Gastrocnemius medialis (tissue), 4 donors: ENCODE results near the gene DOCK6. TPM values are rescaled to one million over a fixed set of nuclear protein-coding genes. Genes with fewer than 3 reads are reported as not detected.

ENCODE experiments used
- ATAC-seq, 2 donors: fragments of 150-250 bp; one replicate each; pipeline ENCODE4 v1.9.1; 2016
- DNase-seq, 2 donors: peaks; one replicate each; pipeline ENCODE4 v3.0.0-alpha.2; 2019
- H3K27ac ChIP-seq, 4 donors: fragments of 200-600 bp; sonication (generic); 1 replicate in 1 of 4; 2 replicates in 3 of 4; pipeline ENCODE4 v1.5.1; 2016 to 2018; ENCODE audit warnings: mild to moderate bottlenecking in 2 of 4, moderate library complexity in 1 of 4
- H3K27me3 ChIP-seq, 3 donors: fragments of 200-600 bp; sonication (generic) in 2 of 3; 1 replicate in 1 of 3; 2 replicates in 2 of 3; pipeline versions ENCODE4 v1.5.1 to v1.6.0; 2016 to 2019; ENCODE audit warnings: mild to moderate bottlenecking in 1 of 3, moderate library complexity in 1 of 3
- H3K36me3 ChIP-seq, 2 donors: fragments of 200-600 bp; sonication (generic) in 1 of 2; one replicate each; pipeline ENCODE4 v1.5.1; 2017 to 2018
- H3K4me1 ChIP-seq, 2 donors: fragments of 200-600 bp; sonication (generic) in 1 of 2; one replicate each; pipeline ENCODE4 v1.5.1; 2016 to 2017; ENCODE audit warnings: mild to moderate bottlenecking in 2 of 2
- H3K4me3 ChIP-seq, 4 donors: fragments of 200-600 bp; sonication (generic) in 3 of 4; 1 replicate in 1 of 4; 2 replicates in 3 of 4; pipeline ENCODE4 v1.5.1; 2016 to 2019; ENCODE audit warnings: mild to moderate bottlenecking in 2 of 4
- H3K9me3 ChIP-seq, 3 donors: fragments of 200-600 bp; sonication (generic) in 2 of 3; 1 replicate in 1 of 3; 2 replicates in 2 of 3; pipeline ENCODE4 v1.5.1; 2016 to 2019
- CTCF ChIP-seq, 5 experiments: fragments of 450-650 bp in 3 of 5; fragments of 200-600 bp in 2 of 5; sonication (generic) in 2 of 5; IDR thresholded peaks in 4 of 5; conservative IDR thresholded peaks in 1 of 5; 1 replicate in 4 of 5; 2 replicates in 1 of 5; pipeline ENCODE4 v1.5.1; 2016 to 2019; ENCODE audit warnings: antibody characterized with exemption in 5 of 5, mild to moderate bottlenecking in 3 of 5, moderate library complexity in 3 of 5
- POLR2A ChIP-seq, 2 donors: fragments of 450-650 bp; IDR thresholded peaks; one replicate each; pipeline ENCODE4 v1.6.1; 2017; ENCODE audit warnings: antibody characterized with exemption in 2 of 2, mild to moderate bottlenecking in 2 of 2, moderate library complexity in 2 of 2
- in situ Hi-C, 4 donors: fragments of 200-750 bp; cut with MboI; loops; one replicate each; pipeline versions ENCODE4 v1.15.0 to v1.8.0; 2017; ENCODE audit warnings: low sequenced_read_pairs in 4 of 4
- intact Hi-C: fragments of 100-400 bp; cut with DNase I; formaldehyde crosslinking; loops from one replicate; pipeline ENCODE4 v1.15.1; 2023; ENCODE audit warnings: low total_unique reads
- total RNA-seq, 4 donors: library from RNA; depleted of rRNA; stranded (reverse); fragments of >200 nt; gene quantifications; one replicate each; pipeline versions ENCODE4 v1.1.0 to v1.2.3, GENCODE V29; 2016

DOCK6 gene
- total RNA-seq, 4 donors from 2014 or later: 4.7 to 9.6 (median 5.8) TPM

GRCh38 chr19:11230621-11231386, 31.5 kb downstream of the DOCK6 start:
- H3K27ac ChIP-seq: no peak overlapping the region

GRCh38 chr19:11227195-11227886, 35.0 kb downstream of the DOCK6 start:
- in situ Hi-C loops: no loop called here
- Histone ChIP-seq H3K4me3 (no peak overlapping the region), H3K36me3 (peaks cover 0 to 4% of the 10 kb centered on the region in 2 donors), H3K4me1 (no peaks in the 10 kb centered on the region), H3K27me3 (no peaks in the 10 kb centered on the region), H3K9me3 (no peaks in the 10 kb centered on the region), H3K27ac (no peak overlapping the region)
- intact Hi-C loops: no loop called here
- no peak for TF ChIP-seq POLR2A (IDR thresholded peaks at IDR 0.05)
- TF ChIP-seq CTCF (IDR thresholded peaks at IDR 0.05 in 4 of 5, conservative IDR thresholded peaks at IDR 0.05 in 1 of 5): no peak
- DNase-seq (no peak), ATAC-seq (no peak)

More at GRCh38 chr19:11230621-11231386, 31.5 kb downstream of the DOCK6 start:
- no peaks in the 10 kb centered on the region for H3K4me1 ChIP-seq
- TF ChIP-seq POLR2A (IDR thresholded peaks at IDR 0.05): no peak
- no peak for TF ChIP-seq CTCF (IDR thresholded peaks at IDR 0.05 in 4 of 5, conservative IDR thresholded peaks at IDR 0.05 in 1 of 5)
- no peaks in the 10 kb centered on the region for H3K9me3 ChIP-seq
- peaks cover 0 to 4% of the 10 kb centered on the region in 2 donors for H3K36me3 ChIP-seq
- H3K4me3 ChIP-seq: no peak overlapping the region
- no peak for ATAC-seq
- intact Hi-C loops (no loop called here), in situ Hi-C loops (no loop called here)
- H3K27me3 ChIP-seq: no peaks in the 10 kb centered on the region
- no peak for DNase-seq

GRCh38 chr19:11226716-11227166, 35.6 kb downstream of the DOCK6 start:
- peaks cover 0 to 6% of the 10 kb centered on the region in 2 donors for H3K36me3 ChIP-seq
- no peak overlapping the region for H3K4me3 ChIP-seq
- in situ Hi-C loops (no loop called here), intact Hi-C loops (no loop called here)
- TF ChIP-seq CTCF (IDR thresholded peaks at IDR 0.05 in 4 of 5, conservative IDR thresholded peaks at IDR 0.05 in 1 of 5) (no peak), POLR2A (IDR thresholded peaks at IDR 0.05) (no peak)
- H3K4me1 ChIP-seq: no peaks in the 10 kb centered on the region
- H3K27ac ChIP-seq: no peak overlapping the region
- ATAC-seq (no peak), DNase-seq (no peak)
- no peaks in the 10 kb centered on the region for H3K27me3 ChIP-seq
- H3K9me3 ChIP-seq: peaks cover 0 to 3% (median 0%) of the 10 kb centered on the region in 3 donors

- H3K4me3 ChIP-seq: no peak overlapping the region
- TF ChIP-seq CTCF (IDR thresholded peaks at IDR 0.05 in 4 of 5, conservative IDR thresholded peaks at IDR 0.05 in 1 of 5) (no peak), POLR2A (IDR thresholded peaks at IDR 0.05) (no peak)
- H3K27ac ChIP-seq: no peak overlapping the region
Observed at GRCh38 chr19:11225815-11226214, 36.5 kb downstream of the DOCK6 start.

More at GRCh38 chr19:11225815-11226214, 36.5 kb downstream of the DOCK6 start:
- intact Hi-C loops (no loop called here), in situ Hi-C loops (no loop called here)
- no peaks in the 10 kb centered on the region for H3K4me1 ChIP-seq
- peaks cover 0 to 3% (median 0%) of the 10 kb centered on the region in 3 donors for H3K9me3 ChIP-seq
- ATAC-seq: no peak
- peaks cover 0 to 13% of the 10 kb centered on the region in 2 donors for H3K36me3 ChIP-seq
- no peaks in the 10 kb centered on the region for H3K27me3 ChIP-seq
- no peak for DNase-seq
